Endothelial cell of umbilical vein (primary cell): ENCODE data around the gene XIAP. TPM values are rescaled to one million over a fixed set of nuclear protein-coding genes. Genes with fewer than 3 reads are reported as not detected.
A peak's percentile ranks its signal among the peaks of the same experiment; 100 is the strongest.

Source experiments
- BruUV-seq: library from RNA; stranded (reverse); fragments of 400-500 nt; replicated peaks from 2 replicates; lab custom pipeline; 2021; lab: Mats Ljungman, UMichigan
- CTCF ChIA-PET: fragments of 300-600, 350-600 bp; sonication (Branson Sonifier 250); formaldehyde crosslinking; loops from one replicate; lab custom pipeline; 2021; ENCODE audit warnings: antibody characterized with exemption, inconsistent platforms; lab: Charles Lee
- POLR2A ChIA-PET: fragments of 300-600, 350-600 bp; sonication (Branson Sonifier 250); formaldehyde crosslinking; loops from one replicate; lab custom pipeline; 2021; ENCODE audit warnings: antibody characterized with exemption, inconsistent platforms; lab: Charles Lee
- DNase-seq: peaks from one replicate; pipeline ENCODE4 v3.0.0-alpha.2; 2011; ENCODE audit warnings: low read depth, low spot score
- FAIRE-seq: peaks from 2 replicates; lab custom pipeline; 2011; peaks lifted over from hg19 to GRCh38; lab: Jason Lieb, UNC
- H2AFZ ChIP-seq: 2 replicates; pipeline ENCODE4 v1.6.0; 2012; ENCODE audit warnings: low read depth, low read length, control low read depth, inconsistent platforms
- H3K27ac ChIP-seq: 2 replicates; pipeline ENCODE4 v1.5.1; 2011; ENCODE audit warnings: low read depth, mild to moderate bottlenecking, control low read depth, low read length, moderate library complexity; ENCODE audit not compliant: insufficient read depth
- H3K27me3 ChIP-seq, 2 experiments: 2 replicates each; pipeline versions ENCODE4 v1.6.0 to v1.6.1; 2011; ENCODE audit warnings: low read length in 2 of 2, mixed read lengths in 1 of 2; ENCODE audit not compliant: control insufficient read depth in 2 of 2, insufficient read depth in 2 of 2
- H3K36me3 ChIP-seq, 2 experiments: 2 replicates in 1 of 2; 3 replicates in 1 of 2; pipeline ENCODE4 v1.5.1; 2011; ENCODE audit warnings: low read length in 2 of 2, mild to moderate bottlenecking in 1 of 2, moderate library complexity in 1 of 2; ENCODE audit not compliant: control insufficient read depth in 2 of 2, insufficient read depth in 2 of 2; ENCODE audit errors: extremely low read depth in 1 of 2
- H3K4me1 ChIP-seq: 3 replicates; pipeline ENCODE4 v1.5.1; 2011; ENCODE audit warnings: mild to moderate bottlenecking, low read length; ENCODE audit not compliant: control insufficient read depth, insufficient read depth; ENCODE audit errors: extremely low read depth
- H3K4me2 ChIP-seq: 2 replicates; pipeline ENCODE4 v1.6.1; 2011; ENCODE audit warnings: low read length, control low read depth, mixed read lengths; ENCODE audit not compliant: insufficient read depth
- H3K4me3 ChIP-seq, 3 experiments: fragments of 200-600 bp in 1 of 3; sonication (generic), shearing (Covaris generic) in 1 of 3; replicated peaks in 1 of 3; 2 replicates each; pipeline ENCODE4 v1.5.1; 2011 to 2016; ENCODE audit warnings: control low read depth in 3 of 3, low read length in 3 of 3, mild to moderate bottlenecking in 2 of 3, inconsistent platforms in 1 of 3, low read depth in 1 of 3, moderate library complexity in 1 of 3; ENCODE audit not compliant: insufficient read depth in 1 of 3
- H3K79me2 ChIP-seq: 2 replicates; pipeline ENCODE4 v1.6.0; 2012; ENCODE audit warnings: low read length, inconsistent platforms; ENCODE audit not compliant: control insufficient read depth, insufficient read depth
- H3K9ac ChIP-seq: replicated peaks from 2 replicates; pipeline ENCODE3; 2011; ENCODE audit warnings: low read length, control low read depth; ENCODE audit not compliant: insufficient read depth; ENCODE audit errors: extremely low read depth
- H3K9me1 ChIP-seq: replicated peaks from 3 replicates; pipeline ENCODE4 v1.6.0; 2011; ENCODE audit warnings: mild to moderate bottlenecking, low read length; ENCODE audit not compliant: control insufficient read depth, insufficient read depth; ENCODE audit errors: extremely low read depth
- H3K9me3 ChIP-seq: replicated peaks from 2 replicates; pipeline ENCODE4 v1.5.1; 2012; ENCODE audit warnings: low read length, inconsistent platforms; ENCODE audit not compliant: control insufficient read depth, insufficient read depth
- H4K20me1 ChIP-seq: replicated peaks from 2 replicates; pipeline ENCODE3; 2011; ENCODE audit warnings: mild to moderate bottlenecking, low read length; ENCODE audit not compliant: control insufficient read depth, insufficient read depth; ENCODE audit errors: extremely low read depth
- FOS ChIP-seq: IDR thresholded peaks from 2 replicates; pipeline ENCODE4 v1.6.1; 2011; ENCODE audit warnings: mild to moderate bottlenecking, low read length, moderate library complexity, borderline replicate concordance; ENCODE audit not compliant: insufficient read depth
- JUN ChIP-seq: IDR thresholded peaks from 2 replicates; pipeline ENCODE4 v1.6.1; 2011; ENCODE audit warnings: borderline replicate concordance, low read depth; ENCODE audit not compliant: insufficient read length, insufficient read depth
- MYC ChIP-seq: IDR thresholded peaks from one replicate; pipeline ENCODE4 v1.6.1; 2011; ENCODE audit warnings: mild to moderate bottlenecking, low read depth, low read length
- POLR2A ChIP-seq: IDR thresholded peaks from 2 replicates; pipeline ENCODE4 v1.6.1; 2012; ENCODE audit warnings: low read depth, mild to moderate bottlenecking, control low read depth, low read length
- dilution Hi-C: fragments of 300-500 bp; cut with MboI; formaldehyde crosslinking; loops from one replicate; pipeline ENCODE4 v1.15.0; 2019; ENCODE audit warnings: low sequenced_read_pairs; ENCODE audit not compliant: extremely low pct_ligation_motif_present
- intact Hi-C: fragments of 100-400 bp; cut with micrococcal nuclease; formaldehyde crosslinking; loops from one replicate; pipeline ENCODE4 v1.10.0; 2022
- polyA plus RNA-seq, 4 experiments: library from polyadenylated mRNA; depleted of rRNA in 3 of 4; stranded (reverse) in 3 of 4; unstranded in 1 of 4; fragments of >200 nt; gene quantifications; 2 replicates each; pipeline versions ENCODE4 v1.2.1 to v1.2.3, GENCODE V29; 2011 to 2012; ENCODE audit warnings: missing spikeins in 1 of 4
- total RNA-seq: library from RNA; stranded (reverse); gene quantifications from 2 replicates; pipeline ENCODE4 v1.2.3, GENCODE V29; 2021

The XIAP gene
- total and polyA plus RNA-seq, 2 donors (not counting 3 experiments of a cell fraction or from before 2014, with no cell fraction given), result 8.1 to 38.3 TPM

GRCh38 chrX:123918106-123918721 is 58.4 kb downstream of the XIAP start:
- dilution Hi-C loops (no loop called here), intact Hi-C loops (no loop called here)
- no TSS peak for BruUV-seq
- no peak for TF ChIP-seq POLR2A
- DNase-seq (no peak), FAIRE-seq (no peak)
- Histone ChIP-seq H3K4me3 (no peak overlapping the region), H3K79me2 (no peaks in the 10 kb centered on the region), H3K9me1 (no peaks in the 10 kb centered on the region), H3K4me2 (no peak overlapping the region), H2AFZ (no peak overlapping the region), H3K9ac (no peak overlapping the region), H3K36me3 (no peaks in the 10 kb centered on the region), H3K27ac (no peak overlapping the region), H3K27me3 (no peaks in the 10 kb centered on the region), H4K20me1 (no peaks in the 10 kb centered on the region), H3K9me3 (no peaks in the 10 kb centered on the region), H3K4me1 (no peaks in the 10 kb centered on the region)
- CTCF ChIA-PET, result no interaction called here
- POLR2A ChIA-PET, result no interaction called here

- FAIRE-seq, result peak; percentile 97
- H3K27ac ChIP-seq, result no peak overlapping the region
These were observed 60.4 kb downstream of the XIAP start for GRCh38 chrX:123920105-123920785.

More at GRCh38 chrX:123920105-123920785, 60.4 kb downstream of the XIAP start:
- no peaks in the 10 kb centered on the region for H4K20me1 ChIP-seq
- POLR2A ChIA-PET, result no interaction called here
- no peaks in the 10 kb centered on the region for H3K36me3 ChIP-seq
- no peak overlapping the region for H2AFZ ChIP-seq
- no peaks in the 10 kb centered on the region for H3K9me3 ChIP-seq
- no peaks in the 10 kb centered on the region for H3K4me1 ChIP-seq
- dilution Hi-C loops, result no loop called here
- H3K9ac ChIP-seq, result no peak overlapping the region
- no TSS peak for BruUV-seq
- H3K9me1 ChIP-seq, result no peaks in the 10 kb centered on the region
- H3K27me3 ChIP-seq, result no peaks in the 10 kb centered on the region
- H3K4me3 ChIP-seq, result no peak overlapping the region
- DNase-seq, result peak; percentile 67
- H3K4me2 ChIP-seq, result no peak overlapping the region
- intact Hi-C loops, result no loop called here
- CTCF ChIA-PET, result interaction anchor here (0.5 to 1.4 kb wide), 3 partner anchors 16 to 87 kb away, joined by 3 to 4 read pairs (median 4); no protein-coding TSS in a partner anchor
- H3K79me2 ChIP-seq, result no peaks in the 10 kb centered on the region
- TF ChIP-seq MYC (no peak), JUN (peak; percentile 81), FOS (peak; percentile 79)
